SK-N-MC (cell line): Measurements from ENCODE around the gene SCFD1.

Experiments used
- EZH2 ChIP-seq: fragments of 200-600 bp; sonication (generic); IDR thresholded peaks from one replicate; pipeline ENCODE4 v1.6.1; 2017; ENCODE audit warnings: antibody characterized with exemption
- POLR2AphosphoS5 ChIP-seq: IDR thresholded peaks from 2 replicates; pipeline ENCODE4 v1.6.1; 2012; ENCODE audit warnings: mild to moderate bottlenecking, low read depth, low read length, borderline replicate concordance

DNA sequence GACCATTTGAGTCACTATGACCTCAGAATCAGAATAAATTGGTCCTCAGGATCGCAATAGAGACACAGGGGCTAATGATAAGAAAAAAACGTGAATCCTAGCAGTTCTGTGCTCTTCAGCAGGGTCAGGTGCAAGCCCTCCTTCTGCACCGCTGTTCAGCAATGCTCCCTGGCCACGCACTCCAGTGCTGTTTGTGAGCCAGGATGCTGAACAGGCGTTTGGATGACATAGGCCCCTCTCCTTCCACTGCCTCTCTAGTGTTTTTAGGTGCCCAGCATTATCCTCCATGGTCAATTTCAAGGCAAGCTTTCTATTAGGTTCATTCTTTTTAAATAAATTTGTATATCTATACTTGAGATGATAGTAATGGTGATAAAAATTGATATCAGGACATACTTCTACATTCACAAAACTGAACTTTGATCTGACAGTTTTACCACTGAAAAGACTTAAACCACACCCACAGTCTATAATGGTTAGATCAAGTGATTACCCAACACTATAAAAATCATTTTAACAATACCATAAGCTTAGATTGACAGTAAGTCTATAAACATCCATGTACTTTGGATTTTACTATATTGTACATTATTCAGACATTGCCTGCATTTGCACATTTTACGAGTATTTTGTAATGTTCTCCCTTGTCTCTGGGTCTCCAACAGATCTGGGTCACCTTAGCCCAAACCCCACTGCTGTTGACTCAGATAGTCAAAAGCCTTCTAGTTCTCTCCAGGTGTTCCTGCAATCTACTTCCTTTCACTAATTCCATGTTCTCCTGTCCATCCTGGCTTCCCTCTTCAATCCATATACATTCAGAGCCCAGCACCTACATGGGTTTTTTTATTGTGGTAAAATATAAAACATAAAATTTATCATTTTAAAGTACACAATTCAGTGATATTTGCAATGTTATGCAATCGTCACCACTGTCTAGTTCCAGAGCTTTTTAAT is 137.3 kb downstream of the SCFD1 start:
- TF ChIP-seq POLR2AphosphoS5 (no peak), EZH2 (no peak)
